T47D (cell line): ENCODE results near the gene AK9.
"Not testable (repeated sequence)": the region's sequence is repeated elsewhere in the genome, so short reads cannot be mapped to it uniquely, and the experiment has no call there.

Experiments
- DNase-seq, 2 experiments: peaks; one replicate each; pipeline versions ENCODE4 v3.0.0 to v3.0.0-alpha.2; 2011 to 2012; ENCODE audit warnings: low read depth in 1 of 2, low spot score in 1 of 2
- JUND ChIP-seq: IDR thresholded peaks from 2 replicates; pipeline ENCODE4 v1.6.1; 2012; ENCODE audit warnings: low read depth
- in situ Hi-C: cut with HindIII; loops from 2 replicates; pipeline ENCODE4 v1.10.0; 2016; ENCODE audit warnings: low sequenced_read_pairs, low pct_unique_long_range_greater_than_20kb

Gene AK9

DNA sequence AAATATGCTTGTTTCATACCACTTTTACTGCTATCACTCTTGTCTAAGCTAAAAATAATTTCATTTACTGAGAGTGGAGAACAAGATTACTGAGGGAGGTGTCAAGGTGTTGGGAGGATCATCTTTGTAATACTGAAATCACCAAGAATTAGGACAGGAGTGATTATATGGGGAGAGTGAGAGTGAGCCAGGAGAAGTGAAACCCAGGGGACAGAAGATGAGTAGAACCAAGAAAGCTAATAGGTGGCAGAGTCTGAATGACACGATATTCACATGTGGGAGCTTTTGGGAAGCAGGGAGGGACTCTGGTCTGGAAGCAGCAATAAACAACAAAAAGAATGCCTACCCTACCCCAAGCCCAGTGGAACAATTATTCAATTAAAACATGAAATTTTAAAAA, 58.6 kb downstream of the AK9 start:
- no peak for TF ChIP-seq JUND
- in situ Hi-C loops = no loop called here
- no peak for DNase-seq

DNA sequence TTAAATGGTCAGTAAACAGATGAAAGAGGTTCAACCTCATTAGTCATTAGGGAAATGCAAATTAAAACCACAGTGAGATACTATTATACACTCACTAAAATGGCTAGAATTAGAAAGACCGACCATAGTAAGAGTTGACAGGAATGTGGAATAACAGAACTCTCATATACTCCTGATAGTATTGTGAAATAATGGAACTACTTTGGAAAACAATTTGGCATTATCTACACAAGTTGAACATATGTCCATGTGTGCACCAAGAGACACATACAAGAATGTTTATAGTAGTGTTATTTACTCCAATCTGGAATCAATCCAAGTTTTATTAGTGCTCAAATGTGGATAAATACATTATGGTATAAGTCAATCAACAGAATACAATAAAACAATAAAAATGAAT, 59.6 kb downstream of the AK9 start:
- in situ Hi-C loops = no loop called here
- no peak for DNase-seq

DNA sequence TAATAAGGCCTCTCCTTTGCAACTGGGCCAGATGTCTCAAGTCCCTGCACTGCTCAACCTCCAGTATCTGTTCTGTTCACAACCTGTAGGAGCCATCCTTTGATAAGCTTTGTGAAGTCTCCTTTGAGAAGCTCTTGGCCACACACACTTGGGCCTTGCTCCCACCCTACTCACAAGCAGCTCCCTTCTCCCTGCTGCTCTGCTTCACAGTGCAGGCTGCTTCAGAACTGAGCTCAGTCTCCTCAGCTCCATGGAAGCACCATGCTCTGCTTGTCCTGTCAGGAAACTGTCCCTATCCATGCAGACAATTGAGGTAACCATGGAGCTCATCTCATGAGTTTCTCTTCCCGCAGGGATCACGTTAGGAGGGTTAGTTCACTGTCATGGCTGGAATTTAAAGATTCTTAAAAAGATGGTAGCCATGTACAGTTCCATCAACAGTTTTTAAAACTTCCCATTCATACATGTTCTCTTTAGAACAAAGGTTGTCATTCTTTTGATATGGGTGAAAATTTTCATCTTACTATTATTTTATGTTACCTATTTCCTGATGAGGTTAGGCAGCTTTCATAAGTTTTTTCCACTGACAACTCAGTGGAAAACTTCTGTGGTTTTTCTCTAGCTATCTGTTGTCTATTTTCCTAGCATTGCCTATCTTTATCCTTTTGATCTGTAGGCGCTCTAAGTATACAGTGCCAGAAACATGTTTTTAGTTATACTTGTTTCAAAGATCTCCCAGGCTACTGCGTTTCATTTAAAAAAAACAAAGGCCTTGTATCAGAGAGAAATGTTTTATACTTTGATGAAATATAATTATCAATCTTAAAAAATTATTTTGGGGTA, 62.6 kb downstream of the AK9 start:
- in situ Hi-C loops = no loop called here
- no peak for DNase-seq
- TF ChIP-seq JUND = no peak

More for the DNA sequence above, 59.6 kb downstream of the AK9 start:
- no peak for TF ChIP-seq JUND

DNA sequence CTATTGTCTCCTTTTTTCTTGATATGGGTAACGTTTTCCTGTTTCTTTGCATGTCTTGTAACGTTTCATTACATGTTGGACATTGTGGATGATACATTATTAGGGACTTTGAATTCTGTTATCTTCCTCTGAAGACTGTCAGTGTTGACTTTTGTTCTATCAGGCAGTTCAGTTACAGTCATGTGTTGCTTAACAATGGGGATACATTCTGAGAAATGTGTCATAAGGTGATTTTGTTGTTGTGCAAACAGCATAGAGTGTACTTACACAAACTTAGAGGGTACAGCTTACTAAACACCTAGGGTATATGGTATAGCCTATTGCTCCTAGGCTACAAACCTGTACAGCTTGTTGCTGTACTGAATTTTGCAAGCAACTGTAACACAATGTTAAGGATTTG, 64.7 kb downstream of the AK9 start:
- TF ChIP-seq JUND = no peak
- DNase-seq = no peak
- in situ Hi-C loops = no loop called here

DNA sequence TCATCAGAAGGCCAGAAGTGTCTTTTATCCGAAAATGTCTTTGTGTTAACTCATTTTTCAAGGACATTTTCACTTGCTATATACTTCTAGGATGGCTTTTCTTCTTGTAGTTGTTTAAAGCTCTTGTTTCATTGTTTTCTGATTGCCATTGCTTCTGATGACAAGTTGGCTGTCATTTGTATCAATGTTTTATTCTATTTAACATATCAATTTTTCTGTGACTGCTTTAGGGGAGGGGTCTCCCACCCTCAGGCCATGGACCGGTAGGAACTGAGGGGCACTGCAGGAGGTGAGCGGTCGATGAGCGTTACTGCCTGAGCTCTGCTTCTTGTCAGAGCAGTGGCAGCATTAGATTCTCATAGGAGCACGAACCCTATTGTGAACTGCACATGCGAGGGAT, 65.8 kb downstream of the AK9 start:
- no peak for TF ChIP-seq JUND
- no peak for DNase-seq
- in situ Hi-C loops = no loop called here

DNA sequence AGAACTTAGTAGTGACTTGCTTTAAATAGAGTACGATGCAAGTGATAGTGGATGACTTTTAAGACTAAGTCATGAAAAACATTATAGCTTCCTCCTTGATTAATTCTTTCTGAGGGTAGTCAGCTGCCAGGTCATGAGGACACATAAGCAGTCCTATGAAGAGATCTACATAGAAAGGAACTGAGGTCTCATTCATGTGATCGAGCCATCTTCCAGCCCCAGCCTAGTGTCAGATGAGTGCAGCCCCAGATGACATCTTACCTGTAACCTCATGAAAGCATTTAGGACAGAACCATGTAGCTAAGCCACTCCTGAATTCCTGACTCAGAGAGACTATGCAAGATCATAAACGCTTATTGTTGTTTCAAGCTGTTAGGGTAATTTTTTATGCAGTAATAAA, 67.7 kb downstream of the AK9 start:
- in situ Hi-C loops = no loop called here
- DNase-seq = no peak
- TF ChIP-seq JUND = no peak

DNA sequence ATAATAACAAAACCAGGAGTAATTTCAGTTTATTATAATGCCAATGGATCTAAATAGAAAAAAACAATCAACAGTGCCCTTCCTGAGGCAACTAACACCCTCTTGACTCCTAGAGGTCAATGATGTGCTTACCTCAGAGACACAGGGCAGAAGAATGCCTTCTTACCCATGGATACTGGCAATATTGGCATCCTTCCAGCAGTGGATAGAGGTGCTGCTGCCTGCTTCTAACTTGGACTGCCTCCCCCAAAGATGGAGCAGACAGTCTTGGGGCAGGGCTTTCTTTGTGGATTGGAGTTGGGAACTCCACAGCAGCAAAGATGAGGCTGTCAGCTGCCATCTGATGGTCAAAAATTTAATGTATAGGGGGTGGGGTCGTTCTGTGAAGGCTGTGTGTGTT, 78.7 kb downstream of the AK9 start:
- TF ChIP-seq JUND = no peak
- in situ Hi-C loops = no loop called here
- DNase-seq = peak in 1 of 2 experiments; percentile 8

DNA sequence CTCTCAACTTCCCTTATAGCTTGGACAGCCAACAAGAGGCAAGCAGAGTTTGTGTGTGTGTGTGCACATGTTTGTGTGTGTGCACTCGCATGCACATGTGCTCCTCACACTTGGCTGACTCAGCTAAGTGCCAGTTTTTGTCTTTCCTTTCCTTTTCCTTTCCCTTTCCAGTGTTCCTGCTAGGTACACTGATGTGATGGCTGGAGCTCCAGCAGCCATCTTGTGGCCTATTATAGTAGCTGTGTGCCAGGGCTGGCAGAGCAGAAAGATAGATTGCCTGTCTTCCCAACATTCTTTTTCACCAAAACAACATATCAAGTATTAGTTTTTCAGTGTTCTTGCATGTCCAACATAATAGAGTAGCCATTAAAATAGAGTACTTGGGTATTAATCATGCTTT, 79.5 kb downstream of the AK9 start:
- in situ Hi-C loops = no loop called here
- no peak for TF ChIP-seq JUND
- DNase-seq = no peak

DNA sequence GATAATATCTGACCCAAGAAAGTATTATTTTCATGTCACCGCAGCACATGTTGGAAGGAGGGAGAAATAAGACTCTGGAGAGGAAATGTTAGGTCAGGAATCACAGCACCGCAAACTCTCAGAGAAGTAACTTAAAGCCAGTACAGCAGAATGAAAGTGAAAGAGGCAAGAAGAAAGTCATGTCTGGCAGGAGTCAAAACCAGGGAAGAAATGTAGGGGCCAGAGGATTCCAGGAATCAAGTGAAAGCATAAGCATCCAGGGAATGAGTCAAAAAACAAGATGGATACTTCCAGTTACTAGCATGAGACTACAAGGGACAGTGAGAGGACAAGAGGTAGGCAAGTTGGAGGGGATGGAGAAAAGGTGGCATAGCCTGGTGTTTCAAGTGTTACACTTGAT, 80.4 kb downstream of the AK9 start:
- no peak for DNase-seq
- TF ChIP-seq JUND = no peak
- in situ Hi-C loops = no loop called here

DNA sequence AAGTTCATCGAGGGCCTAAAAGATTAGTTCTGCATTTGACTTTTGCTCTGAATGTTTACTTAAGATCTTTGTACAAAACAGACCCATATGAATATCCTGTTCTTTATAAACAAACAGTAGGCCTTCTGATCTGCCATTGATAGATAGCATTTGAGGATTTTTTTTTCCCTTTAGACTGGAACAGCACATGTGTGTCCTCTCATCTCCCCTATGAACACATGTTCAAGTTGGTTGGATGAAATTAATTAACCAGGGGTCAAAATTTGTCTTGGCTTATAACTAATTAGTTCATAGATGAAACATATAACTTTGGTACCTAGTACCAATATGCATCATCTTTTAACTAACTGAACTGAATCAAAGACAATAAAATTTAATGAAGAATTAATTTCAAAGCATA, 81.3 kb downstream of the AK9 start:
- in situ Hi-C loops = no loop called here
- no peak for DNase-seq
- no peak for TF ChIP-seq JUND

DNA sequence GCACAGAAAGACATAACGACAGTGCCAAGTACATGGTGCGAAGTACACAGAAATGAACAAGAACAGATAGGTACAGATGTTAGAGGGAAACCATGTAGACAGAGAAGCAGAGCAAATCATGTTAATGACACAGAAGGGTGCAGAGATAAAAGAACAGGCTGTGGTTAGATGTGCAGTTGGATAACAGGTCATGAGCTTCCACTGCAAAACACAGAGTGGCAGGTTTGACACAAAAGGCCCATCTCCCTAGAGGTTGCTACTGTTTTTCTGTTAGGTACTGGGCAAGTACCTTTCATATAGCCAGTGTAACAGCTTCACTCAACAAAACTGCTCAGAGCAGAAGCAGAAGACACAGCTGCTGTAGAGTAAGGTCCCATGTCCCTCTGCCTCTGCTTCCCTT, 84.6 kb downstream of the AK9 start:
- in situ Hi-C loops = no loop called here
- DNase-seq = no peak
- no peak for TF ChIP-seq JUND

DNA sequence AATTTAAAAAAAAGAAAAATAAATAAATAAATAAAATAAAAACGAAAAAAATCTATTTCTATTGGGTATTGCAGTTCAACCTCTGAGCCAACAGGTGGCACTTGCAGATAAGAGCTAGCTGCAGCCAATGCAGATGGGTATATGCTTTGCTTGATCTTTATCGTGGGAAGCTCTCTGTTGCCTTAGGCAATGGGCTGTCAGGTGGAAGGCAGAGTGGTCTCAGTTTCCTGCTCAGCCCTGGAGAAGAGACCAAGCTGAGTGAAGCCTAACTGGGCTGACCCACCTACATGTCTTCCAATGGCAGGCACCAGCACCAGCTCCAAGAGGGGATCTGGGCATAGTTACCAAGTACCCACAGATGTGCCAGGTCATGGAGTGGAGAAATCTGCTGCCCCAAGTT, 95.0 kb downstream of the AK9 start:
- DNase-seq = peak in 1 of 2 experiments; percentile 21
- TF ChIP-seq JUND = no peak

DNA sequence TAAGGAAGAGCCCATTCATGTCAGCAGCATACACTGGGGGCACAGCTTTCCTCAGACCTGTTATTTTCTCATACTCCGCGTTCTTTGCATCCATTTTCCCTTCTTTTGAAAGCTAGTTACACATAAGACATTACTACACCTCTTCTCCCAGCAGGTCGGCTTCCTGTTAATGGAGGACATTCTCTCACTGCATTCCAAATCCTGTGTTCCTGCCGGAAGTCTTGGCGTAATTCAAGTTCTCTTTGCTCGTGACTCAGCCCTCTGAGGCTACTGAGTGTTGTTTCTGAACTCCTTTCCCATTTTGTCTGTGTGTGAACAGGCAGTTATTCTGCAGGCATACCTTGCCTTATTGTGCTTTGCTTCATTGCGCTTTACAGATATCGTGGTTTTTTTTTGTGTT, 110.5 kb downstream of the AK9 start:
- DNase-seq = peak in 1 of 2 experiments; percentile 3
- in situ Hi-C loops = no loop called here
- TF ChIP-seq JUND = no peak

More for the DNA sequence above, 95.0 kb downstream of the AK9 start:
- in situ Hi-C loops = no loop called here

DNA sequence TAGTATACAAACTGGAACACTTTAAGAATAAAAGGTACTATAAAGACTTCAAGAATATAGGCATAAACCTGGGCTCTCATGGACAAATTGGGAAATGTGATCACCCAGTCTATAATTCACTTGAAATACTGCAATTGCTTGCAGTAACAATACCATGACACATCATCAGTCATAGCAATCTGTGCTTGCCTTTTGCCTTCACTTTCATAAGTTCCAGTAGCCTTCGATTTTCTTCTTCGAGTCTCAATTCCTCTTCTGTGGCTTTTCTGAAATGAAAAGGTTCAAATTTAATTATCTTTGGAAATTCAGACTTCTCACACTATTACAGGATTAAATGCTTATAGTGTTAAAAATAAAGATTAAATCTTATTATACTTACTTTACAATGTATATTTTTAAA, 111.6 kb downstream of the AK9 start:
- DNase-seq = no peak
- TF ChIP-seq JUND = no peak

DNA sequence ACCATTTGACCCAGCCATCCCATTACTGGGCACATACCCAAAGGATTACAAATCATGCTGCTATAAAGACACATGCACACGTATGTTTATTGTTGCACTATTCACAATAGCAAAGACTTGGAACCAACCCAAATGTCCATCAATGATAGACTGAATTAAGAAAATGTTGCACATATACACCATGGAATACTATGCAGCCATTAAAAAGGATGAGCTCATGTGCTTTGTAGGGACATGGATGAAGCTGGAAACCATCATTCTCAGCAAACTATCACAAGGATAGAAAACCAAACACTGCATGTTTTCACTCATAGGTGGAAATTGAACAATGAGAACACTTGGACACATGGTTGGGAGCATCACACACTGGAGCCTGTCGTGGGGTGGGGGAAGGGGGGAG, 121.1 kb downstream of the AK9 start:
- in situ Hi-C loops, DNase-seq: not testable (repeated sequence)

More for the DNA sequence above, 111.6 kb downstream of the AK9 start:
- in situ Hi-C loops = no loop called here
